GM06990 (cell line): ENCODE measurements around the gene PPA1.
"Not testable (repeated sequence)": the region's sequence is repeated elsewhere in the genome, so short reads cannot be mapped to it uniquely, and the experiment has no call there.

Experiments used
- DNase-seq: peaks from one replicate; pipeline ENCODE4 v3.0.0-alpha.2; 2011; ENCODE audit not compliant: insufficient read length; ENCODE audit errors: extremely low read depth
- H3K27me3 ChIP-seq: replicated peaks from 2 replicates; pipeline ENCODE4 v1.6.0; 2011; ENCODE audit warnings: low read length; ENCODE audit not compliant: control insufficient read depth, insufficient read depth
- H3K36me3 ChIP-seq: 2 replicates; pipeline ENCODE4 v1.5.1; 2011; ENCODE audit warnings: low read length; ENCODE audit not compliant: control insufficient read depth, insufficient read depth
- H3K4me3 ChIP-seq: replicated peaks from 2 replicates; pipeline ENCODE4 v1.5.1; 2011; ENCODE audit warnings: low read depth, mild to moderate bottlenecking, control low read depth, low read length
- TF ChIP-seq, protein P1 (sequence below): IDR thresholded peaks from 2 replicates; pipeline ENCODE4 v1.5.1; 2011; ENCODE audit warnings: low read length, control low read depth, mild to moderate bottlenecking, inconsistent platforms; ENCODE audit not compliant: insufficient read depth, poor library complexity, severe bottlenecking

Gene PPA1

DNA sequence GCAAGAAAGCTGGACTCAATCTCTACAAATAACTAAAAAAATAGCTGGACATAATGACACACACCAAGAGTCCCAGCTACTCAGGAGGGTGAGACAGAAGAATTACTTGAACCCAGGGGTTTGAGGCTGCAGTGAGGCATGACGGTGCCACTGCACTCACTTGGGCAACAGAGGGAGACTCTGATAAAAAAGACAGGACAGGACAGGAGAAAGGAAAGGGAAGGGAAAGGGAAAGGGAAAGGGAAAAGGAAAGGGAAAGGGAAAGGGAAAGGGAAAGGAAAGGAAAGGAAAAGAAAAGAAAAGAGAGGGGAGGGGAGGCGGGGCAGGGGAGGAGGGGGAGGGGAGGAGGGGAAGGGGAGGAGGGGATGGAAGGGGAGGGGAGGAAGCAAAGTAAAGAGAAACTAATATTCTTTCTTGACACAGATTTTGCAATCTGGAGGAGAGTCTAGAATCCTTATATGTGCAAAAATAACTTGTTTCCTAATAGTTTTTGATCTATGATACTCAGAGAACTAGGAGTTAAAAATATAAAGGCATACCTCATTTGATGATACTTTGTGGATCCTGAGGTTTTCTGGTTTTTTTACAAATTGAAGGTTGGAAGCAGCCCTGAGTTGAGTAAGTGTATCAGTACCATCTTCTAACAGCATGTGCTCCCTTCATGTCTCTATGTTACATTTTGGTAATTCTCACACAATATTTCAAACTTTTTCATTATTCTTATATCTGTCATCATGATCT, 70.9 kb downstream of the PPA1 start:
- DNase-seq = no peak
- H3K27me3 ChIP-seq = no peaks in the 10 kb centered on the region
- H3K36me3 ChIP-seq = peaks cover 5% of the 10 kb centered on the region
- TF ChIP-seq, protein P1, sequence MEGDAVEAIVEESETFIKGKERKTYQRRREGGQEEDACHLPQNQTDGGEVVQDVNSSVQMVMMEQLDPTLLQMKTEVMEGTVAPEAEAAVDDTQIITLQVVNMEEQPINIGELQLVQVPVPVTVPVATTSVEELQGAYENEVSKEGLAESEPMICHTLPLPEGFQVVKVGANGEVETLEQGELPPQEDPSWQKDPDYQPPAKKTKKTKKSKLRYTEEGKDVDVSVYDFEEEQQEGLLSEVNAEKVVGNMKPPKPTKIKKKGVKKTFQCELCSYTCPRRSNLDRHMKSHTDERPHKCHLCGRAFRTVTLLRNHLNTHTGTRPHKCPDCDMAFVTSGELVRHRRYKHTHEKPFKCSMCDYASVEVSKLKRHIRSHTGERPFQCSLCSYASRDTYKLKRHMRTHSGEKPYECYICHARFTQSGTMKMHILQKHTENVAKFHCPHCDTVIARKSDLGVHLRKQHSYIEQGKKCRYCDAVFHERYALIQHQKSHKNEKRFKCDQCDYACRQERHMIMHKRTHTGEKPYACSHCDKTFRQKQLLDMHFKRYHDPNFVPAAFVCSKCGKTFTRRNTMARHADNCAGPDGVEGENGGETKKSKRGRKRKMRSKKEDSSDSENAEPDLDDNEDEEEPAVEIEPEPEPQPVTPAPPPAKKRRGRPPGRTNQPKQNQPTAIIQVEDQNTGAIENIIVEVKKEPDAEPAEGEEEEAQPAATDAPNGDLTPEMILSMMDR = no peak
- no peak overlapping the region for H3K4me3 ChIP-seq

DNA sequence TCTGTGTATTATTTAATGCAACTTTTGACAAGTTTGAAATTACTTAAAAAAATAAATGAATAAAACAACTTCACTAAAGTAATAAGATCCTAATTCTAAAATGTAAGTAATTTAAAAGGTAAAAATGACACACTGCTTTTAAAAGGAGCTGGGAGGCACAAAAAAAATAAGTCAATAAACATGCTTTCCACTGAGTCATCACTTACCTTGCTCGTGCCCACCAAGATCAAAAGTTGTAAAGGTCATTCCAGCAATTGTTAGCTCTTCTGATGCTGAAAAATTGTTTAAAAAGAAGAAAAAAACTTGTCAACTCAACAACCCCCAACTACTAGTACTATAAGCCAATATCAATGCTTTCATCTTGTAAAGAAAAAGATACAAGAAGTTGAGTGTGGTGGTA, 72.4 kb downstream of the PPA1 start:
- TF ChIP-seq, protein P1 = no peak
- H3K27me3 ChIP-seq = no peaks in the 10 kb centered on the region
- H3K36me3 ChIP-seq = peaks cover 7% of the 10 kb centered on the region
- no peak for DNase-seq
- no peak overlapping the region for H3K4me3 ChIP-seq

DNA sequence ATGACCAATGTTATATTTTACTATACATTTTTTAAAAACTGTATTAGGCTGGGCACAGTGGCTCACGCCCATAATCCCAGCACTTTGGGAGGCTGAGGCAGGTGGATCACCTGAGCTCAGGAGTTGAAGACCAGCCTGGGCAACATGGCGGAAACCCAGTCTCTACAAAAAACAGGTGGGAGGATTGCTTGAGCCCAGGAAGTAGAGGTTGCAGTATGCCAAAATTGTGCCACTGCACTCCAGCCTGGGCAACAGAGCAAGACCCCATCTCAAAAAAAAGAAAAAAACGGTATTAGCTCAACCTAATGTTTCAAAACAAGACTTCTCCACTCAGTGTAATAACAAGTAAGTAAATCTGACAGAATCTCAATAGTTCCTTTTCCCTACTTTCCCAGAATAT, 73.9 kb downstream of the PPA1 start:
- not testable (repeated sequence) for H3K4me3 ChIP-seq, DNase-seq, H3K27me3 ChIP-seq, H3K36me3 ChIP-seq

DNA sequence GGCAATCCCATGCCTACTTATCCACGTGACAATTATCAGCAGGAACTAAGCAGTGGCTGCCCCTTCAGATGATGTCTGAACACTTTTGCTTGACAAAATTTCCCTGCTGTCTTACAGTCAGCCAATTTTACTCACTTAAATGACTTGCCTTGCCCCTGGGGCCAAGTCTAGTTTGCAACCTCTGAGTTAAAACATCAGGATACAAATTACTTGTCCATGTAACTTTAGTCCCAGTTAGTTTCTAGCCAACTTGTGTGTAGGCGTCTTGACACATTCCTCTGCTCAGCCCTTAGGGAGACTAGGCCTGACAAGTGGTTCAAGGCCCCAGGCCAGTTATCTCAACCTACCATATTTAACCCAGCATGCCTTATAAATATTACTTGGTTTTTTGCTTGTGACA, 75.1 kb downstream of the PPA1 start:
- Histone ChIP-seq H3K27me3 (no peaks in the 10 kb centered on the region), H3K36me3 (peaks cover 8% of the 10 kb centered on the region), H3K4me3 (no peak overlapping the region)
- DNase-seq = no peak
- TF ChIP-seq, protein P1 = no peak

DNA sequence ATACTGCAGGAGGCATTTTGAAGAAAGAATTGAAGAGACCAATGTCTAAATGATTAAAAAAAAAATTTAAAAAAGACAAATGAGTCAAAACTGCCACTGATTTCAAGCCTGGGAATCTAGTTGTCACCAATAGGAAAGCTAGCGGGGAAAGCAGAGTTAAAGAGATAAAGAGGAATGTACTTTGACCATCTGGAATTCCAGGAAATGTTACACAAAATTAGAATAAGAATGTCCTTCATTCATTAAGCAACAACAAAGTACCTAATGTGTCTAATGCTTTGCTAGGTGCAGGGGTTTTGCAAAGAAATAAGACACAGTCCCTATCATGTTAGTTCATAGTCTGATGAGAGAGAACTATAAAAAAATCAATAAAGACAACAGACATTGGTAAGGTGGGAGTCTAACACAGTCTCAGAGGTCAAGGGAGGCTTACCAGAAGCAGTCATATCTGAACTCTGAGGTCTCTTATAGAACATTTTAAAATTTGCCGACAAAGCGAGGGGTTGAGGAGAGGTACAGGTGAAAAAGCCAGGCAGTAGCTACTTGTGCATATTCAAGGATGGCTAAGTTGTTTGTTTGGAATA, 77.9 kb downstream of the PPA1 start:
- TF ChIP-seq, protein P1 = no peak
- Histone ChIP-seq H3K27me3 (no peaks in the 10 kb centered on the region), H3K36me3 (peaks cover 14% of the 10 kb centered on the region), H3K4me3 (no peak overlapping the region)
- DNase-seq = no peak
